Measurements from ENCODE around the gene NUDCD3. TPM values are rescaled to one million over a fixed set of nuclear protein-coding genes. Genes with fewer than 3 reads are reported as not detected.

NUDCD3 gene
- total and polyA plus RNA-seq, 9 donors: 60.0 to 90.4 (median 79.6) TPM

DNA sequence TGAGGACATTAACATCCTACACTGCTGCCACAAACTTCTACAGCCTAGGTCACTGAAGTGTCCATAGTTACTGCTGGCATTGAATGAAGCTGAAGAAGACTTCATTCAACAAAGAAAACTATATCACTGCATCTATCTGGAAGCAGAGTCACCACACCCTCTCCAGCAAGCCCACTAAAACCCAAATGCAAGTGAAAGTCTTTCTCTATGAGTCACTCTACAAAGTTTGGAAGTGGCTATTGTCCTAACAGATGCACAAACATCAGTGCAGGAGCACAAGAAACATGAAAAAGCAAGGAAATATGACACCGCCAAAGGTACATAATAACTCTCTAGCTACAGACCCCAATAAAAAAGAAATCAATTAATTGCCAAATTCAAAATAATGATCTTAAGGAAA lies 121.6 kb downstream of the NUDCD3 start:
- H3K36me3 ChIP-seq (ENCODE audit: control insufficient read depth, insufficient read depth, low read length): no peaks in the 10 kb centered on the region
- no CpG with 5 or more reads among the region's 1 CpG for WGBS (ENCODE audit: insufficient coverage)
- H3K4me3 ChIP-seq (ENCODE audit: low read length): no peak overlapping the region
- no peak overlapping the region for H3K27ac ChIP-seq (ENCODE audit: low read length)
- no peaks in the 10 kb centered on the region for H3K9me3 ChIP-seq (replicated peaks; ENCODE audit: control insufficient read depth, low read depth, low read length)
- no peak for DNase-seq
- no peaks in the 10 kb centered on the region for H3K4me1 ChIP-seq (ENCODE audit: control insufficient read depth, insufficient read depth, low read length)
- H3K27me3 ChIP-seq (ENCODE audit: control insufficient read depth, insufficient read depth, low read length): peaks cover 9% of the 10 kb centered on the region

DNA sequence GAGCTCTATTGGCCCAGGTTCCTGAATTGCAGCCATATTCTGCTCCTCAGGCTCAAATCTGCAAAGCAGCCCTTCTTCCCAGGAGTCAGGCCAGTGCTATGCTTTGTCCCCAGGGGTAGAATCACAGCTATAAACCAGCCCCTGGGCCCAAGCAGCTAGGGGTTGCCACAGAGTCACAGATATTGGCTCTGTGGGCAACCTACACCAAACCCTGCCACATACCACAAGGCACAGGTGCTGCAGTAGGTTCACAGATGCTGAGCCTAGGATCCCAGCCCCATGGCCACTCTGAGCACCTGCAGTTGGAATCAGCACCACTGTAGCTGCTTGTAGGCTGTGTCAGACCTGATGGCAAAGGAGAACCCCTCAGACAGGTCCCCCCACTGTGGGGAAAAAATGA lies 122.0 kb downstream of the NUDCD3 start:
- Histone ChIP-seq H3K27ac (ENCODE audit: low read length) (no peak overlapping the region), H3K27me3 (ENCODE audit: control insufficient read depth, insufficient read depth, low read length) (peaks cover 9% of the 10 kb centered on the region)
- DNase-seq: no peak

DNA sequence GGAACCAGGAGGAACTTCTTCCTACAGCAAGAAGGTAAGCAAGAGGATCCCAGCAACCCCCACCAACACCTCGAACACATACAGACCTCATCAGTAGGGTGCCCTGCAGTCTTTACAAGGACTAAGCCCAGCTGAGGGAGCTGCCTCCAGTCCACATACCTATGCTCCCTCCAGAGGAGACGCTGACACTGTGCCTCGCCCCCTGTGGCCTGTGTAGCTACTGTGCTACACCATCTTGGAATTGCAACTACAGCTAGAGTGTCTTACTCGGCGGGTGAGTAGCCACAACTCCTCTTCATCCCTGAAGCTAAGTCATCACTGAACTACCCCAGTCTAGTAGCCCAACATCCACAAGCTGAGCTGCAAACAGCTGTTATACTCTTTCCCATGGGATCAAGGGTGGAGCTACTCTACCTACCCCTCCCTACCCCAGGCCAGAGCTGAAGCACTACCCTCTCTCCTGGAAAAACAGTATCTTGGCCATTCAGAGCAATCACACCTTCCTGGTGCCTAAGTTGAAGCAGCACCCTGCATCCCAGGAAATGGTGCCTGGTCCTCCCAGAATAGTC lies 122.9 kb downstream of the NUDCD3 start:
- Histone ChIP-seq H3K4me3 (ENCODE audit: low read length) (no peak overlapping the region), H3K9me3 (replicated peaks; ENCODE audit: control insufficient read depth, low read depth, low read length) (no peaks in the 10 kb centered on the region), H3K36me3 (ENCODE audit: control insufficient read depth, insufficient read depth, low read length) (no peaks in the 10 kb centered on the region), H3K27ac (ENCODE audit: low read length) (no peak overlapping the region), H3K27me3 (ENCODE audit: control insufficient read depth, insufficient read depth, low read length) (peaks cover 6% of the 10 kb centered on the region), H3K4me1 (ENCODE audit: control insufficient read depth, insufficient read depth, low read length) (no peaks in the 10 kb centered on the region)
- DNase-seq: no peak
- WGBS (ENCODE audit: insufficient coverage): 70% methylated on average over 5 of the region's 5 CpGs

More for the DNA sequence above, 122.0 kb downstream of the NUDCD3 start:
- H3K9me3 ChIP-seq (replicated peaks; ENCODE audit: control insufficient read depth, low read depth, low read length): no peaks in the 10 kb centered on the region
- H3K4me1 ChIP-seq (ENCODE audit: control insufficient read depth, insufficient read depth, low read length): no peaks in the 10 kb centered on the region
- H3K36me3 ChIP-seq (ENCODE audit: control insufficient read depth, insufficient read depth, low read length): no peaks in the 10 kb centered on the region
- H3K4me3 ChIP-seq (ENCODE audit: low read length): no peak overlapping the region

DNA sequence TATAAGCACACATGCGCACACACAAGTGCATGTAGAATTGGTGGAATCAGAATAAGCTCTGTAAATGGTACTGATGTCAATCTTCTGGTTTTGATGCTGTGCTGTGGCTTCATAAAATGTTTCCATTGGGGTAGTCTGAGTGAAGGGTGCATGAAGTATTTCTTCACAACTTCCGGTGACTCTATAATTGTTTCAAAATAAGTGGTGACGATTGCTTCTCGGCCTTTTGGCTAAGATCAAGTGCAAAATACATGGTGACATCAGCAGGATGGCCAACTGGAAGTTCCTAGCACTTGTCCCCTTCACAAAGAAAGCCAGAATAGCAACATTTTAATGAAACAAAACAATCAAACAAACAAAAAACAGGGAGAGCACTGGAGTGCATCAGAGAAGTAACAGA lies 123.5 kb downstream of the NUDCD3 start:
- no peaks in the 10 kb centered on the region for H3K9me3 ChIP-seq (replicated peaks; ENCODE audit: control insufficient read depth, low read depth, low read length)
- H3K27me3 ChIP-seq (ENCODE audit: control insufficient read depth, insufficient read depth, low read length): peaks cover 6% of the 10 kb centered on the region
- H3K4me1 ChIP-seq (ENCODE audit: control insufficient read depth, insufficient read depth, low read length): no peaks in the 10 kb centered on the region
- H3K4me3 ChIP-seq (ENCODE audit: low read length): no peak overlapping the region
- no peaks in the 10 kb centered on the region for H3K36me3 ChIP-seq (ENCODE audit: control insufficient read depth, insufficient read depth, low read length)
- no peak for DNase-seq
- no peak overlapping the region for H3K27ac ChIP-seq (ENCODE audit: low read length)
- WGBS (ENCODE audit: insufficient coverage): 100% methylated on average over 2 of the region's 4 CpGs

DNA sequence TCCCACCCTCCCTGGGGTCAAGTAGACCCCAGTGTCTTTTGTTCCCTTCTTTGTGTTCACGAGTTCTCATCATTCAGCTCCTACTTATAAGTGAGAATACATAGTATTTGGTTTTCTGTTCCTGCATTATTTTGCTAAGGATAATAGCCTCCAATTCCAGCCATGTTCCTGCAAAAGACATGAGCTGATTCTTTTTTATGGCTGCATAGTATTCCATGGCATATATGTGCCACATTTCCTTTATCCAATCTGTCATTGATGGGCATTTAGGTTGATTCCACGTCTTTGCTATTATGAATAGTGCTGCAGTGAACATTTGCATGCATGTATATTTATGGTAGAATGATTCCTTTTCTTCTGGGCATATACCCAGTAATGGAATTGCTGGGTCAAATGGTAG lies 136.8 kb downstream of the NUDCD3 start:
- H3K4me3 ChIP-seq (ENCODE audit: low read length): no peak overlapping the region
- H3K27ac ChIP-seq (ENCODE audit: low read length): no peak overlapping the region
- DNase-seq: no peak
- no peaks in the 10 kb centered on the region for H3K27me3 ChIP-seq (ENCODE audit: control insufficient read depth, insufficient read depth, low read length)
- H3K4me1 ChIP-seq (ENCODE audit: control insufficient read depth, insufficient read depth, low read length): peaks cover 11% of the 10 kb centered on the region
- no peaks in the 10 kb centered on the region for H3K36me3 ChIP-seq (ENCODE audit: control insufficient read depth, insufficient read depth, low read length)
- no CpG with 5 or more reads among the region's 2 CpGs for WGBS (ENCODE audit: insufficient coverage)
- H3K9me3 ChIP-seq (replicated peaks; ENCODE audit: control insufficient read depth, low read depth, low read length): peaks cover 2% of the 10 kb centered on the region

DNA sequence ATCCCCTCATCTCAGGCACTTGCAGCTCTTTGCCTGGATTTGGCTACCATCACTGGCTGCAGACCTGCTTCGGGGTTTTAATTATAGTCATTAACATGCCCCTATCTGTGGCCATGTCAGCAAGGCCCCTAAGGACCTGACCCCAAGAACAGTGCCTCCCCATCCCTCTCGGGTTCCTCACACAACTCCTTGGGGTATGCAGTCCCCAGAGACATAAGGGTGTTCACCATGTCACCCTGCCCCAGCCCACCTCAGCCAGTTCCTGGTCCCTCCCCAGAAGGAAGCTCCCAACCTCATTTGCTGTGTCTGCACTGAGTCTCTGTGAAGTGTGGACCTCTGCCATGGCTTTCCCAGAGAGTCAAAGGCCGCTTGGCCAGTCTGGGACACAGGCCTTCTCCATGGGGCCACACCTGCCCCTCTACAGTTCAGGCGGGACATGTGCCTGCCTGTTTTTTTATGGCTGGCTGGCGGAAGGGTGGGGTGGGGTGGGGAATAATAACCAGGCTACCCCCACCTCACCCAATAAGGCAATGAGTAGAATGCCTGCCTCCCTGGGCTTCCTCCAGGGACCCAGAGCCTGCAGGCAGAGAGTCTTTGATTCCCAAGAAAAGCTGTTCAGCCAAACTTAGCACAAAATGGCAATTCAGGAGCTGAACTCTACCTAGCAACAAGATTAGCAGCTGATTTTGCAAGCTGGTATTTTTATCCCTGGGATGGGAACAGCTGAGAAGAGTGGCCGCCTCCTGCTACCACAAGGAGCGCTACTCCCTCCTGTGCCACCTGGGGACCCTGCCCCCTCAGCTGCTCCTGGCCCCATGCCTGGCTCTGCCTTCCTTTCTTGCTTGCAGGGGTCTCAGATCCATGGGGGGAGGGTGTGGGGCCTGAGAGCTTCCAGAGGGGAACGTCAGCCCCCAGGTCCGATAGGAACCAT lies 141.3 kb downstream of the NUDCD3 start:
- Histone ChIP-seq H3K9me3 (replicated peaks; ENCODE audit: control insufficient read depth, low read depth, low read length) (peaks cover 2% of the 10 kb centered on the region), H3K4me3 (ENCODE audit: low read length) (no peak overlapping the region), H3K27me3 (ENCODE audit: control insufficient read depth, insufficient read depth, low read length) (no peaks in the 10 kb centered on the region), H3K27ac (ENCODE audit: low read length) (peak overlapping the region; percentile 59), H3K36me3 (ENCODE audit: control insufficient read depth, insufficient read depth, low read length) (no peaks in the 10 kb centered on the region), H3K4me1 (ENCODE audit: control insufficient read depth, insufficient read depth, low read length) (peaks cover 15% of the 10 kb centered on the region)
- 71% methylated on average over 3 of the region's 9 CpGs for WGBS (ENCODE audit: insufficient coverage)
- DNase-seq: peak; percentile 33

DNA sequence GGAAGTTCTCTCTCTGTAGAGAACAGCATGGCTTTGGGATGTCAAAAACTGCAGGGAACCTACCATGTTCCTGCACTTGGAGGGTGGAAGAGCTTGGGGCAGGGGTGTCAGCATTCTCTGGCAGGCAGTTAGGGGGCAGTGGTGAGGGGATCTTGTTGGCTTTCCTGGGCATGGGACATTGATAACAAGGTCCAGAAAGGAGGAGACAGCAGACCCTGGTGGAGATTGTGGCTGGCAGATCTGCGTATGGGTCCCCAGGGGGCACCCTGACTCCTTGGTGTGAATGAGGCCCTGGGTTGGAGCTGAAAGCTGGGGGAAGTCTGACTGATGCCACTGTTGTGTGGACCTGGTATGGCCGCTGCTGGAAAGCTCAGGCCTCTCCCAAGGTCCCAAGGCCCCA lies 142.2 kb downstream of the NUDCD3 start:
- Histone ChIP-seq H3K36me3 (ENCODE audit: control insufficient read depth, insufficient read depth, low read length) (no peaks in the 10 kb centered on the region), H3K9me3 (replicated peaks; ENCODE audit: control insufficient read depth, low read depth, low read length) (peaks cover 2% of the 10 kb centered on the region), H3K4me3 (ENCODE audit: low read length) (no peak overlapping the region), H3K27me3 (ENCODE audit: control insufficient read depth, insufficient read depth, low read length) (peaks cover under 1% of the 10 kb centered on the region), H3K27ac (ENCODE audit: low read length) (no peak overlapping the region), H3K4me1 (ENCODE audit: control insufficient read depth, insufficient read depth, low read length) (peaks cover 15% of the 10 kb centered on the region)
- DNase-seq: no peak
- no CpG with 5 or more reads among the region's 2 CpGs for WGBS (ENCODE audit: insufficient coverage)

DNA sequence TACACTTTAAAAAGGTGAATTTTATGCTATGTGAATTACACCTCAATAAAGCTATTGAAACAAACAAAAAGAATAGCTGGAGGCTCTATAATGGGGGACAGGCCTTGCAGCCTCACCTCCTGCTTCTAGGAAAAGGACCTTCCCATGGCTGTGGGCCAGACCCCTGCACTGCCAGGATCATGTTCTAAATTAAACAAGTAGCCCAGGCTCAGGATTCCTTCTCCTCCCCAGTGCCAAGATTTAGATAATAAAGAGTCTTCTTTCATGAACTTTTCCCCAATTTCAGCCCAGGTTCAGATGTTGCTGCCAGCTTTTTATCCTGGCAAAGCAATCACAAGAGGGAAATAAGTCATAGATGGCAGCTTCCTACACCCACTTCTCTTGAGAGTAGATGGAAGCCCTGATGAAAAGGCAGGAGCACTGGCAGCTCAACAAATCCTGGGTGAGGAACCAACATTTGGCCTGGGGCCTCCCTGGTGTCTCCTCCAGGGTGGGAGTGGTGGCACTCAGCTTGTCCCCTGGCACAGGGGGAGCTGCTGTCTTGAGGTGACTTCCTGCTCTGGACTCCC lies 142.8 kb downstream of the NUDCD3 start:
- H3K27me3 ChIP-seq (ENCODE audit: control insufficient read depth, insufficient read depth, low read length): peaks cover 2% of the 10 kb centered on the region
- no peak for DNase-seq
- no peak overlapping the region for H3K27ac ChIP-seq (ENCODE audit: low read length)
- no peak overlapping the region for H3K4me3 ChIP-seq (ENCODE audit: low read length)
- peaks cover 2% of the 10 kb centered on the region for H3K9me3 ChIP-seq (replicated peaks; ENCODE audit: control insufficient read depth, low read depth, low read length)
- peaks cover 15% of the 10 kb centered on the region for H3K4me1 ChIP-seq (ENCODE audit: control insufficient read depth, insufficient read depth, low read length)
- H3K36me3 ChIP-seq (ENCODE audit: control insufficient read depth, insufficient read depth, low read length): no peaks in the 10 kb centered on the region

DNA sequence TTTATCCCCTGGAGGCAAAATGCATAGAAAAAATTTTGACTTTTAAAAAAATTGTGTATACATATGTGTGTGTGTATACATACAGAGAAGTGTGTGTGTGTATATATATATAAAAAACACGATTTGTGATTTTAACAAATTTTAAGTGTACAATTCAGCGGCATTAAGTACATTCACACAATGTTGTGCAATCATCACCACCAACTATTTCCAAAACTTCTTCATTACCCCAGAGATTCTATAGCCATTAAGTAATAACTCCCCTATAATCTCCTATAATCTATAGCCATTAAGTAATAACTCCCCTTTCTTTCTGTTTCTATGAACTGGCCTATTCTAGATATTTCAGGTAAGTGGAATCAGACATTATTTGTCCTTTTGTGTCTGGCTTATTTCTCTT lies 144.4 kb downstream of the NUDCD3 start:
- no peaks in the 10 kb centered on the region for H3K36me3 ChIP-seq (ENCODE audit: control insufficient read depth, insufficient read depth, low read length)
- DNase-seq: no peak
- H3K27ac ChIP-seq (ENCODE audit: low read length): no peak overlapping the region
- H3K9me3 ChIP-seq (replicated peaks; ENCODE audit: control insufficient read depth, low read depth, low read length): no peaks in the 10 kb centered on the region
- H3K4me1 ChIP-seq (ENCODE audit: control insufficient read depth, insufficient read depth, low read length): peaks cover 15% of the 10 kb centered on the region
- no peak overlapping the region for H3K4me3 ChIP-seq (ENCODE audit: low read length)
- peaks cover 2% of the 10 kb centered on the region for H3K27me3 ChIP-seq (ENCODE audit: control insufficient read depth, insufficient read depth, low read length)
- 100% methylated on average over 1 of the region's 2 CpGs for WGBS (ENCODE audit: insufficient coverage)

DNA sequence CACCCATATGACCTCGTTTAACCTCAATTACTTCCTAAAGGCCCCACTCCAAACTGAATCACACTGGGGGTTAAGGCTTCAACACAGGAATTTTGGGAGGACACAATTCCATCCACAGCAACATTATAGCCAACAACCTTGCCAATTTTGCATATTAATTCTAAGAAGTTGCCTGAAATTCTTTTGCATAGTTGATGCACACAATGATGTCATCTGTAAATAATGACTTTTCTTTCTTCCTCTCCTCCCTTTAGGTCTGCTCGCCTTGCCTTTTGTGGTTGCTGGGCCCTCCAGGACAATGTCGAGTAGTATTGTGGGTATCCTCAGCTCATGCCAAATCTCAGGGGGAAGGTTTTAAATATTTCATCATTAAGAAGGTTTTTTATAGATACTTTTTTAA lies 149.1 kb downstream of the NUDCD3 start:
- Histone ChIP-seq H3K27ac (ENCODE audit: low read length) (no peak overlapping the region), H3K4me3 (ENCODE audit: low read length) (no peak overlapping the region), H3K9me3 (replicated peaks; ENCODE audit: control insufficient read depth, low read depth, low read length) (no peaks in the 10 kb centered on the region), H3K27me3 (ENCODE audit: control insufficient read depth, insufficient read depth, low read length) (peaks cover 2% of the 10 kb centered on the region), H3K36me3 (ENCODE audit: control insufficient read depth, insufficient read depth, low read length) (no peaks in the 10 kb centered on the region), H3K4me1 (ENCODE audit: control insufficient read depth, insufficient read depth, low read length) (no peaks in the 10 kb centered on the region)
- 80% methylated on average over 1 of the region's 3 CpGs for WGBS (ENCODE audit: insufficient coverage)
- DNase-seq: no peak

Data from muscle of leg (tissue), 11 donors.